Right cardiac atrium (tissue), 5 donors: ENCODE results near the gene ABCA13. TPM values are rescaled to one million over a fixed set of nuclear protein-coding genes. Genes with fewer than 3 reads are reported as not detected.

Experiments
- ATAC-seq, 2 donors: fragments of 200-7000 bp; cut with Tn5 transposase; one replicate each; pipeline versions ENCODE4 v1.8.0 to v1.9.1; 2020; ENCODE audit warnings: moderate library complexity in 2 of 2, mild to moderate bottlenecking in 1 of 2
- DNase-seq, 3 donors: peaks; one replicate each; pipeline ENCODE4 v3.0.0-alpha.2; 2020
- H3K27ac ChIP-seq: one replicate; pipeline ENCODE4 v1.5.1; 2013; ENCODE audit warnings: mild to moderate bottlenecking, low read length, control low read depth, moderate library complexity
- H3K27me3 ChIP-seq: one replicate; pipeline ENCODE4 v1.6.1; 2013; ENCODE audit not compliant: control insufficient read depth, insufficient read depth
- H3K4me1 ChIP-seq: one replicate; pipeline ENCODE4 v1.6.1; 2013; ENCODE audit warnings: low read length; ENCODE audit not compliant: control insufficient read depth, insufficient read depth
- H3K4me3 ChIP-seq: one replicate; pipeline ENCODE4 v1.5.1; 2013; ENCODE audit warnings: low read length, control low read depth
- H3K9me3 ChIP-seq: one replicate; pipeline ENCODE4 v1.6.1; 2013; ENCODE audit warnings: low read length; ENCODE audit not compliant: control insufficient read depth
- WGBS: extraction: QIAGEN DNeasy Blood & Tissue Kit; methylation state at CpG from one replicate; pipeline ENCODE4 v1.1.7; 2013; 5-methylcytosine and 5-hydroxymethylcytosine counted together
- intact Hi-C, 4 donors: fragments of 100-400 bp; cut with DNase I; formaldehyde crosslinking; loops; one replicate each; pipeline versions ENCODE4 v1.11.0 to v1.14.0; 2022 to 2023
- polyA plus RNA-seq: library from polyadenylated mRNA; stranded (reverse); fragments of 200-250 nt; gene quantifications from one replicate; pipeline ENCODE4 v1.2.3, GENCODE V29; 2013
- total RNA-seq, 4 donors: library from RNA; stranded (reverse); fragmentation: NEBNext Ultra II Directional; extraction: Animal tissue kit (Norgen Biotek cat#: 25700); gene quantifications; one replicate each; pipeline ENCODE4 v1.2.1, GENCODE V29; 2021
- donor health status: healthy with polysubstance abuse.
- donor health status: DM: no; HTN: yes; CAD: no.
- donor health status: DM: no; HTN: no; CAD: no.
- donor health status: DM: no; HTN: yes; CAD: no; lungs with severe emphysema.
- donor health status: DM: yes; HTN: yes; CAD: no.

ABCA13 gene
- total and polyA plus RNA-seq, 5 donors: not detected

- no peak for ATAC-seq
- 75% methylated on average over 3 of the region's 3 CpGs for WGBS
- no peaks in the 10 kb centered on the region for H3K27me3 ChIP-seq
- no peak overlapping the region for H3K27ac ChIP-seq
- H3K4me1 ChIP-seq: no peaks in the 10 kb centered on the region
- H3K9me3 ChIP-seq: no peaks in the 10 kb centered on the region
- no peak for DNase-seq
- intact Hi-C loops: no loop called here
- H3K4me3 ChIP-seq: no peak overlapping the region
These were observed 103.4 kb downstream of the ABCA13 start for GRCh38 chr7:48274662-48275061.

GRCh38 chr7:48279420-48279819 is 108.2 kb downstream of the ABCA13 start:
- no peak for DNase-seq
- intact Hi-C loops: no loop called here
- Histone ChIP-seq H3K27me3 (no peaks in the 10 kb centered on the region), H3K27ac (no peak overlapping the region), H3K4me1 (no peaks in the 10 kb centered on the region), H3K9me3 (no peaks in the 10 kb centered on the region), H3K4me3 (no peak overlapping the region)
- 92% methylated on average over 1 of the region's 1 CpG for WGBS
- ATAC-seq: no peak

- H3K27ac ChIP-seq: no peak overlapping the region
- no peaks in the 10 kb centered on the region for H3K27me3 ChIP-seq
- WGBS: 70% methylated on average over 2 of the region's 2 CpGs
- DNase-seq (no peak), ATAC-seq (no peak)
- H3K4me1 ChIP-seq: no peaks in the 10 kb centered on the region
- H3K9me3 ChIP-seq: no peaks in the 10 kb centered on the region
- H3K4me3 ChIP-seq: no peak overlapping the region
- intact Hi-C loops: no loop called here
These were observed 108.8 kb downstream of the ABCA13 start for GRCh38 chr7:48280100-48280499.

- Histone ChIP-seq H3K27ac (no peak overlapping the region), H3K4me1 (no peaks in the 10 kb centered on the region), H3K9me3 (no peaks in the 10 kb centered on the region), H3K4me3 (no peak overlapping the region), H3K27me3 (no peaks in the 10 kb centered on the region)
- ATAC-seq: no peak
- DNase-seq: no peak
- WGBS: 28% methylated on average over 6 of the region's 6 CpGs
- intact Hi-C loops: no loop called here
These were observed 114.1 kb downstream of the ABCA13 start for GRCh38 chr7:48285373-48285772.

GRCh38 chr7:48286836-48287235 is 115.6 kb downstream of the ABCA13 start:
- H3K9me3 ChIP-seq: no peaks in the 10 kb centered on the region
- 79% methylated on average over 5 of the region's 5 CpGs for WGBS
- ATAC-seq (no peak), DNase-seq (no peak)
- intact Hi-C loops: no loop called here
- no peak overlapping the region for H3K27ac ChIP-seq
- no peaks in the 10 kb centered on the region for H3K27me3 ChIP-seq
- H3K4me3 ChIP-seq: no peak overlapping the region
- H3K4me1 ChIP-seq: no peaks in the 10 kb centered on the region

- Histone ChIP-seq H3K4me3 (no peak overlapping the region), H3K27me3 (no peaks in the 10 kb centered on the region), H3K27ac (no peak overlapping the region), H3K4me1 (no peaks in the 10 kb centered on the region), H3K9me3 (no peaks in the 10 kb centered on the region)
- ATAC-seq (no peak), DNase-seq (no peak)
- intact Hi-C loops: no loop called here
- WGBS: 58% methylated on average over 1 of the region's 1 CpG
These were observed 118.4 kb downstream of the ABCA13 start for GRCh38 chr7:48289656-48290055.

- H3K4me3 ChIP-seq: no peak overlapping the region
- DNase-seq: no peak
- no peaks in the 10 kb centered on the region for H3K27me3 ChIP-seq
- WGBS: 56% methylated on average over 4 of the region's 4 CpGs
- H3K9me3 ChIP-seq: no peaks in the 10 kb centered on the region
- no peak overlapping the region for H3K27ac ChIP-seq
- no peaks in the 10 kb centered on the region for H3K4me1 ChIP-seq
- no peak for ATAC-seq
- intact Hi-C loops: no loop called here
These were observed 121.7 kb downstream of the ABCA13 start for GRCh38 chr7:48292949-48293348.

- Histone ChIP-seq H3K4me3 (no peak overlapping the region), H3K27ac (no peak overlapping the region), H3K4me1 (peaks cover under 1% of the 10 kb centered on the region), H3K9me3 (no peaks in the 10 kb centered on the region), H3K27me3 (no peaks in the 10 kb centered on the region)
- intact Hi-C loops: no loop called here
- ATAC-seq (no peak), DNase-seq (no peak)
- WGBS: 50% methylated on average over 7 of the region's 7 CpGs
These were observed 124.2 kb downstream of the ABCA13 start for GRCh38 chr7:48295296-48295971.

GRCh38 chr7:48296966-48297365 is 125.7 kb downstream of the ABCA13 start:
- no peak for DNase-seq
- no peak for ATAC-seq
- no peak overlapping the region for H3K4me3 ChIP-seq
- H3K27ac ChIP-seq: no peak overlapping the region
- intact Hi-C loops: no loop called here
- 41% methylated on average over 2 of the region's 2 CpGs for WGBS
- no peaks in the 10 kb centered on the region for H3K27me3 ChIP-seq
- H3K4me1 ChIP-seq: peaks cover 2% of the 10 kb centered on the region
- no peaks in the 10 kb centered on the region for H3K9me3 ChIP-seq

GRCh38 chr7:48298779-48299178 is 127.5 kb downstream of the ABCA13 start:
- intact Hi-C loops: no loop called here
- Histone ChIP-seq H3K9me3 (no peaks in the 10 kb centered on the region), H3K4me1 (peaks cover 2% of the 10 kb centered on the region), H3K27ac (no peak overlapping the region), H3K4me3 (no peak overlapping the region), H3K27me3 (no peaks in the 10 kb centered on the region)
- 50% methylated on average over 5 of the region's 5 CpGs for WGBS
- no peak for ATAC-seq
- DNase-seq: no peak

- WGBS: 32% methylated on average over 4 of the region's 4 CpGs
These were observed 128.4 kb downstream of the ABCA13 start for GRCh38 chr7:48299580-48300169.

More at GRCh38 chr7:48299580-48300169, 128.4 kb downstream of the ABCA13 start:
- DNase-seq: peak in 2 of 3 donors; percentile 42 to 70
- Histone ChIP-seq H3K27me3 (no peaks in the 10 kb centered on the region), H3K4me3 (no peak overlapping the region), H3K4me1 (peaks cover 2% of the 10 kb centered on the region), H3K9me3 (no peaks in the 10 kb centered on the region), H3K27ac (no peak overlapping the region)
- intact Hi-C loops: loop anchor here in 3 of 4 donors (10.0 kb wide), 1 partner anchor 575 kb away; no protein-coding TSS in a partner anchor
- ATAC-seq: peak; percentile 69 to 73
